B cell (primary cell): ENCODE data around the gene NDUFB10. TPM values are rescaled to one million over a fixed set of nuclear protein-coding genes. Genes with fewer than 3 reads are reported as not detected.

ENCODE experiments used
- ATAC-seq: fragments of 200-7000 bp; cut with Tn5 transposase; one replicate; pipeline ENCODE4 v1.10.0; 2021; ENCODE audit warnings: low read depth, mild to moderate bottlenecking, moderate number of reproducible peaks, moderate library complexity
- CTCF ChIA-PET: fragments of 350-600 bp; sonication (Branson Sonifier 250); formaldehyde crosslinking; loops from one replicate; lab custom pipeline; 2021; ENCODE audit warnings: antibody characterized with exemption, inconsistent platforms; lab: Charles Lee
- POLR2A ChIA-PET: fragments of 350-600 bp; sonication (Branson Sonifier 250); formaldehyde crosslinking; loops from one replicate; lab custom pipeline; 2021; ENCODE audit warnings: antibody characterized with exemption; lab: Charles Lee
- DNase-seq: peaks from one replicate; pipeline ENCODE4 v3.0.0; 2013
- H2AFZ ChIP-seq: 2 replicates; pipeline ENCODE4 v1.6.1; 2012; ENCODE audit warnings: mild to moderate bottlenecking, low read depth, low read length; ENCODE audit not compliant: insufficient read depth, poor library complexity, severe bottlenecking
- H3K27ac ChIP-seq, 2 donors: 1 replicate in 1 of 2; 2 replicates in 1 of 2; pipeline ENCODE4 v1.5.1; 2012 to 2013; ENCODE audit warnings: low read length in 2 of 2, mild to moderate bottlenecking in 2 of 2, moderate library complexity in 1 of 2
- H3K27me3 ChIP-seq, 4 experiments: fragments of 200-600 bp in 1 of 4; sonication (generic) in 1 of 4; replicated peaks in 1 of 4; 1 replicate in 2 of 4; 2 replicates in 2 of 4; pipeline versions ENCODE4 v1.6.1 to v1.7.0; 2013 to 2016; ENCODE audit warnings: low read length in 3 of 4, mild to moderate bottlenecking in 2 of 4, mixed read lengths in 1 of 4, moderate library complexity in 1 of 4; ENCODE audit not compliant: insufficient read depth in 4 of 4, control insufficient read depth in 3 of 4; ENCODE audit errors: control extremely low read depth in 1 of 4
- H3K36me3 ChIP-seq, 2 experiments: replicated peaks in 1 of 2; 1 replicate in 1 of 2; 2 replicates in 1 of 2; pipeline versions ENCODE4 v1.6.1 to v1.7.1; 2013; ENCODE audit warnings: low read length in 1 of 2; ENCODE audit not compliant: insufficient read depth in 2 of 2, control insufficient read depth in 1 of 2; ENCODE audit errors: control extremely low read depth in 1 of 2, extremely low read depth in 1 of 2
- H3K4me1 ChIP-seq, 2 donors: fragments of 200-600 bp in 1 of 2; sonication (generic) in 1 of 2; 1 replicate in 1 of 2; 2 replicates in 1 of 2; pipeline versions ENCODE4 v1.5.1 to v1.6.1; 2013 to 2017; ENCODE audit warnings: low read length in 2 of 2; ENCODE audit not compliant: control insufficient read depth in 2 of 2, insufficient read depth in 2 of 2
- H3K4me2 ChIP-seq: replicated peaks from 2 replicates; pipeline ENCODE3; 2012; ENCODE audit warnings: mild to moderate bottlenecking, low read depth, low read length; ENCODE audit not compliant: poor library complexity, severe bottlenecking
- H3K4me3 ChIP-seq, 5 experiments: fragments of 200-600 bp in 1 of 5; sonication (generic) in 1 of 5; 1 replicate in 3 of 5; 2 replicates in 2 of 5; pipeline versions ENCODE4 v1.5.1 to v1.7.0; 2011 to 2016; ENCODE audit warnings: low read length in 4 of 5, mild to moderate bottlenecking in 4 of 5, low read depth in 2 of 5, control low read depth in 1 of 5, moderate library complexity in 1 of 5; ENCODE audit not compliant: insufficient read depth in 1 of 5; ENCODE audit errors: control extremely low read depth in 1 of 5, extremely low read depth in 1 of 5
- H3K79me2 ChIP-seq: fragments of 200-600 bp; sonication (generic); one replicate; pipeline ENCODE4 v1.6.0; 2016; ENCODE audit warnings: low read length; ENCODE audit not compliant: control insufficient read depth, insufficient read depth
- H3K9ac ChIP-seq: fragments of 200-600 bp; sonication (generic); 2 replicates; pipeline ENCODE4 v1.6.1; 2017; ENCODE audit warnings: mild to moderate bottlenecking, low read length, moderate library complexity
- H3K9me3 ChIP-seq, 3 donors: one replicate each; pipeline versions ENCODE4 v1.6.1 to v1.7.1; 2013; ENCODE audit warnings: low read length in 2 of 3; ENCODE audit not compliant: control insufficient read depth in 2 of 3, insufficient read depth in 1 of 3; ENCODE audit errors: control extremely low read depth in 1 of 3
- H4K20me1 ChIP-seq: 2 replicates; pipeline ENCODE4 v1.6.0; 2012; ENCODE audit warnings: mild to moderate bottlenecking, low read length; ENCODE audit not compliant: insufficient read depth, control insufficient read depth, poor library complexity, severe bottlenecking
- H3K27ac Mint-ChIP-seq: one replicate; pipeline ENCODE4 v1.8.0; 2021; ENCODE audit warnings: mixed read lengths
- H3K27me3 Mint-ChIP-seq: one replicate; pipeline ENCODE4 v1.8.0; 2021; ENCODE audit warnings: mixed read lengths
- H3K4me1 Mint-ChIP-seq: one replicate; pipeline ENCODE4 v1.8.0; 2021; ENCODE audit warnings: mixed read lengths
- H3K4me3 Mint-ChIP-seq: one replicate; pipeline ENCODE4 v1.8.0; 2021; ENCODE audit warnings: mixed read lengths
- H3K9me3 Mint-ChIP-seq: one replicate; pipeline ENCODE4 v1.8.0; 2022; ENCODE audit warnings: mixed read lengths; ENCODE audit not compliant: insufficient read depth
- CTCF ChIP-seq: fragments of 200-600 bp; IDR thresholded peaks from one replicate; pipeline ENCODE4 v1.8.0; 2022; ENCODE audit warnings: antibody characterized with exemption, mild to moderate bottlenecking
- EZH2 ChIP-seq: IDR thresholded peaks from 2 replicates; pipeline ENCODE4 v1.6.1; 2012; ENCODE audit warnings: borderline replicate concordance, low read depth, mild to moderate bottlenecking, moderate library complexity, low read length; ENCODE audit not compliant: insufficient read depth, poor library complexity, severe bottlenecking
- WGBS: methylation state at CpG from one replicate; pipeline ENCODE4 v1.1.5; 2013; ENCODE audit warnings: missing lambda C conversion rate; ENCODE audit not compliant: insufficient coverage; 5-methylcytosine and 5-hydroxymethylcytosine counted together
- intact Hi-C: fragments of 100-400 bp; cut with micrococcal nuclease; formaldehyde crosslinking; loops from one replicate; pipeline ENCODE4 v1.10.0; 2022
- polyA plus RNA-seq: library from polyadenylated mRNA; depleted of rRNA; stranded (reverse); fragments of >200 nt; gene quantifications from 2 replicates; pipeline ENCODE4 v1.2.3, GENCODE V29; 2012
- total RNA-seq, 2 donors: library from RNA; stranded (reverse); fragments of 120-200 nt in 1 of 2; gene quantifications; 1 replicate in 1 of 2; 2 replicates in 1 of 2; pipeline versions ENCODE4 v1.2.3 to v1.2.4, GENCODE V29; 2013 to 2022

NDUFB10 gene
- total and polyA plus RNA-seq, 2 donors (not counting 1 experiment from before 2014, with no cell fraction given), result 70.4 to 92.6 TPM

GRCh38 chr16:1915732-1916639 is 43.4 kb upstream of the NDUFB10 start:
- Histone ChIP-seq H3K9me3 (peaks cover 0 to 3% (median 0%) of the 10 kb centered on the region in 3 donors), H3K27me3 (peaks cover 0 to 47% (median 9%) of the 10 kb centered on the region in 4 experiments), H3K79me2 (no peaks in the 10 kb centered on the region), H3K4me3 (no peak overlapping the region), H3K36me3 (no peaks in the 10 kb centered on the region), H3K27ac (no peak overlapping the region), H2AFZ (no peak overlapping the region), H4K20me1 (no peaks in the 10 kb centered on the region), H3K4me1 (no peaks in the 10 kb centered on the region), H3K4me2 (no peak overlapping the region), H3K9ac (no peak overlapping the region)
- H3K4me3 Mint-ChIP-seq, result no peak overlapping the region
- ATAC-seq (no peak), DNase-seq (no peak)
- peaks cover 25% of the 10 kb centered on the region for H3K27me3 Mint-ChIP-seq
- TF ChIP-seq CTCF (no peak), EZH2 (no peak)
- H3K4me1 Mint-ChIP-seq, result peaks cover 1% of the 10 kb centered on the region
- intact Hi-C loops, result no loop called here
- no peak overlapping the region for H3K27ac Mint-ChIP-seq
- no peaks in the 10 kb centered on the region for H3K9me3 Mint-ChIP-seq
- ChIA-PET CTCF (interaction anchor here (0.6 to 0.8 kb wide), 2 partner anchors 13 to 1111 kb away, joined by 3 read pairs; no protein-coding TSS in a partner anchor), POLR2A (interaction anchor here (0.5 kb wide), 1 partner anchor 105 kb away, joined by 10 read pairs; no protein-coding TSS in a partner anchor)
- WGBS, result 70% methylated on average over 25 of the region's 25 CpGs

GRCh38 chr16:1916640-1916990 is 42.7 kb upstream of the NDUFB10 start:
- peak overlapping the region; percentile 19 for H3K4me3 Mint-ChIP-seq
- CTCF ChIA-PET, result interaction anchor here (0.6 kb wide), 1 partner anchor 1111 kb away, joined by 3 read pairs; no protein-coding TSS in a partner anchor
- H3K36me3 ChIP-seq, result no peaks in the 10 kb centered on the region
- peaks cover 0 to 53% (median 9%) of the 10 kb centered on the region in 4 experiments for H3K27me3 ChIP-seq
- H3K79me2 ChIP-seq, result no peaks in the 10 kb centered on the region
- no peaks in the 10 kb centered on the region for H4K20me1 ChIP-seq
- no peaks in the 10 kb centered on the region for H3K9me3 ChIP-seq
- no peak overlapping the region for H3K4me2 ChIP-seq
- WGBS, result 22% methylated on average over 2 of the region's 5 CpGs
- H3K9me3 Mint-ChIP-seq, result no peaks in the 10 kb centered on the region
- no peak overlapping the region for H3K9ac ChIP-seq
- ATAC-seq (no peak), DNase-seq (no peak)
- intact Hi-C loops, result no loop called here
- POLR2A ChIA-PET, result interaction anchor here (0.5 kb wide), 1 partner anchor 104 kb away, joined by 10 read pairs; no protein-coding TSS in a partner anchor
- peaks cover 4% of the 10 kb centered on the region for H3K4me1 Mint-ChIP-seq
- peaks cover 31% of the 10 kb centered on the region for H3K27me3 Mint-ChIP-seq
- no peak overlapping the region for H3K27ac ChIP-seq
- no peaks in the 10 kb centered on the region for H3K4me1 ChIP-seq
- H2AFZ ChIP-seq, result no peak overlapping the region
- no peak for TF ChIP-seq EZH2
- no peak for TF ChIP-seq CTCF
- no peak overlapping the region for H3K27ac Mint-ChIP-seq
- no peak overlapping the region for H3K4me3 ChIP-seq
